ENCODE data around the gene FGR.

Gene FGR

DNA sequence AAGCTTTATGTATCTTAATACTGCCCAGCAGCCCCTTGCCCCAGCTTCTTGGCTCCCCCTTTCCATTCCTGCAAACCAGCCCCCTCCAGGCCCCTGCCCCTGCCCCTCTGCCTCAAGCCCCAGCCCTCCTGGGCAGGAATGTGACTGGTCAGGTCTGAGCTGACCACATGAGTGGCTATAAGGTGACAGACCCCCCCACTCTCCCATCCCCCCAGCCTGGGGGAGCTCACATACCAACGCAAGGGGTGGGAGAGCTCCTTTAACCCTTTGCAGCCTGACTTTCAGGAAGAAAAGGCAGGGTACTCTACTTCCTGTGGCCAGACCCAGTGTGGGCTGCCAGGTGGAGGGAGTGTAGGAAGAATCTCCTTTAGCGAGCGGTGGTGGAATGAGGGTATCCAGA, 64.2 kb downstream of the FGR start:
- no peaks in the 10 kb centered on the region for H3K27me3 ChIP-seq (ENCODE audit: insufficient read depth, poor library complexity, severe bottlenecking)
- no peak overlapping the region for H3K4me3 ChIP-seq (ENCODE audit: severe bottlenecking)
- TF ChIP-seq, protein P1, sequence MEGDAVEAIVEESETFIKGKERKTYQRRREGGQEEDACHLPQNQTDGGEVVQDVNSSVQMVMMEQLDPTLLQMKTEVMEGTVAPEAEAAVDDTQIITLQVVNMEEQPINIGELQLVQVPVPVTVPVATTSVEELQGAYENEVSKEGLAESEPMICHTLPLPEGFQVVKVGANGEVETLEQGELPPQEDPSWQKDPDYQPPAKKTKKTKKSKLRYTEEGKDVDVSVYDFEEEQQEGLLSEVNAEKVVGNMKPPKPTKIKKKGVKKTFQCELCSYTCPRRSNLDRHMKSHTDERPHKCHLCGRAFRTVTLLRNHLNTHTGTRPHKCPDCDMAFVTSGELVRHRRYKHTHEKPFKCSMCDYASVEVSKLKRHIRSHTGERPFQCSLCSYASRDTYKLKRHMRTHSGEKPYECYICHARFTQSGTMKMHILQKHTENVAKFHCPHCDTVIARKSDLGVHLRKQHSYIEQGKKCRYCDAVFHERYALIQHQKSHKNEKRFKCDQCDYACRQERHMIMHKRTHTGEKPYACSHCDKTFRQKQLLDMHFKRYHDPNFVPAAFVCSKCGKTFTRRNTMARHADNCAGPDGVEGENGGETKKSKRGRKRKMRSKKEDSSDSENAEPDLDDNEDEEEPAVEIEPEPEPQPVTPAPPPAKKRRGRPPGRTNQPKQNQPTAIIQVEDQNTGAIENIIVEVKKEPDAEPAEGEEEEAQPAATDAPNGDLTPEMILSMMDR (IDR thresholded peaks at IDR 0.05; ENCODE audit: poor library complexity, severe bottlenecking), result no peak
- peaks cover 58% of the 10 kb centered on the region for H3K4me1 ChIP-seq (ENCODE audit: insufficient read depth, poor library complexity, severe bottlenecking)
- no peak for DNase-seq (ENCODE audit: low spot score)
- peak overlapping the region; percentile 88 for H3K27ac ChIP-seq (ENCODE audit: poor library complexity, severe bottlenecking)
- H3K9me3 ChIP-seq (ENCODE audit: severe bottlenecking), result no peaks in the 10 kb centered on the region
- no peak for ATAC-seq (ENCODE audit: low read depth)
- peaks cover 7% of the 10 kb centered on the region for H3K36me3 ChIP-seq (ENCODE audit: low read depth)

DNA sequence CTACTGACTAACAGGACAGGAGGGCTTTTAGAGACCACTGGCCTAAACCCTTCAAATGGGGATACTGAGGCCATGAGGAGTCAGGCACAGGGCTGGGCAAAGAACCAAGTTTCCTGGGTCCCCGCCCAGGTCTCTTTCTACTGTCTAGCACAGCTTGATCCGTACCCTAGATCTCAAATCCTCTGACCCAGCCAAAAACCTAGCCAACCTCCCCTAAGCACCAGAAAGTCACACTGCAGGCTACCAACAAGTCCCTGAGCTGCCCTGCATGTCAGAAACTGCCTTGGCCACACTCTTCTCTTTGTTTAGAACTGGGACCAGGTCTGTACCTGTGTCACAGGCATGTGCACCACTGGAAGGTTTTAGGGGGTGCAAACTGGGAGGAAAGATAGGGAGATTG, 64.6 kb downstream of the FGR start:
- no peaks in the 10 kb centered on the region for H3K9me3 ChIP-seq (ENCODE audit: severe bottlenecking)
- no peaks in the 10 kb centered on the region for H3K27me3 ChIP-seq (ENCODE audit: insufficient read depth, poor library complexity, severe bottlenecking)
- ATAC-seq (ENCODE audit: low read depth) (no peak), DNase-seq (ENCODE audit: low spot score) (no peak)
- peaks cover 58% of the 10 kb centered on the region for H3K4me1 ChIP-seq (ENCODE audit: insufficient read depth, poor library complexity, severe bottlenecking)
- H3K36me3 ChIP-seq (ENCODE audit: low read depth), result peaks cover 10% of the 10 kb centered on the region
- TF ChIP-seq, protein P1 (IDR thresholded peaks at IDR 0.05; ENCODE audit: poor library complexity, severe bottlenecking), result no peak
- H3K4me3 ChIP-seq (ENCODE audit: severe bottlenecking), result no peak overlapping the region
- peak overlapping the region; percentile 88 for H3K27ac ChIP-seq (ENCODE audit: poor library complexity, severe bottlenecking)

DNA sequence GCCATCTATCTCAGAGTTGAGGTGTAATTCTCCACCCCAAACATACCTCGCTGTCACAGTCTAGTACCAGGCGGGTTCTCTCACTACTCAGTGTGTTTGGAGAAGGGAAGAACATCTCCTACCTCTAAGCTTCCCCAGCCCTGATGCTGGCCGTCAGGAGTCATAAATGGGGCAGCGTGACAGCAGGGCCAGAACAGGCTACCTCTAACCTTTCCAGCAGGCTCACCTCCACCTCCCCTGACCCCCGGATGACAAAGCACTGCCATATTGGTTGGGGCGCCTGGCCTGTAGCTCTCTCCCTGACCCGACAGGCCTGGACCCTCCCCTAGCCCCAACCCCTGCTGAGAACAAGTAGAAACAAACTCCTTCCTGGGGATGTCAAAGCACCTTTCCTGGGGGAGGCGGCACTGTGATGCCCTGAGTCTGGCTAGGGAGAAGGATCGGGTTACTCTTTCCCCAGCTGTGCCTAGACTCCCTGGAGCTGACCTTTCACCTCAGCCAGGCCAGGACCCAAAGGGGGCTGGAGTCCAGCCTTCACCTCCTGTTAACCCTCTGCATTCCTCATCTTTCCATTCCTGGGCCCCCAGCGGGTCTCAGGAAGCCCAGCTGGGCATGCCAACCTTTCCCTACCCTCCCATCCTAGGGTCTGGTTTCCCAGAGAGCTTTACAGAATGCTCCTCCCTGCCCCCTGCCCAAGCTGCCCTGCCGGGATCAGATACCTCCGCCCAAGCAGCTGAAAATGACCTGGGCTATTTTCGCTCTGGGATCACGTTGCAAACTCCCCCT, 65.3 kb downstream of the FGR start:
- Histone ChIP-seq H3K4me1 (ENCODE audit: insufficient read depth, poor library complexity, severe bottlenecking) (peaks cover 52% of the 10 kb centered on the region), H3K27ac (ENCODE audit: poor library complexity, severe bottlenecking) (peak overlapping the region; percentile 88), H3K36me3 (ENCODE audit: low read depth) (peaks cover 10% of the 10 kb centered on the region), H3K4me3 (ENCODE audit: severe bottlenecking) (no peak overlapping the region), H3K27me3 (ENCODE audit: insufficient read depth, poor library complexity, severe bottlenecking) (no peaks in the 10 kb centered on the region), H3K9me3 (ENCODE audit: severe bottlenecking) (no peaks in the 10 kb centered on the region)
- no peak for ATAC-seq (ENCODE audit: low read depth)
- no peak for DNase-seq (ENCODE audit: low spot score)
- TF ChIP-seq, protein P1 (IDR thresholded peaks at IDR 0.05; ENCODE audit: poor library complexity, severe bottlenecking), result no peak

DNA sequence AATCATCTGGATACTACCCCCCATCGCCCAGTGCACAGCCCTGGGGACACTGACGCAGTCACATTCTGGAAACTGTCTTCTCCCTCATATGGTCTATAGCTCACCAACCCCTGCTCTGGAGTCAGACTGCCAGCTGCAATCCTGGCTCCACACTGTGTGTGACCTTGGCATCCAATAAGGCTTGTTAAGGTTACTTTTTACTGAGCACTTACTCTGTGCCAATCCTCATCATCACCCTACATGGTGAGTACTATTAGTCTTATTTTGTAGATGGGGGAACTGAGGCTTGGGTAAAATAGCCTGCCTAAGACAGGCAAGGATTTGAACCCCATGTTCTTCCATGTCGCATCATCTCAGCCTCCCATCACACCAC, 65.9 kb downstream of the FGR start:
- Histone ChIP-seq H3K36me3 (ENCODE audit: low read depth) (peaks cover 10% of the 10 kb centered on the region), H3K27me3 (ENCODE audit: insufficient read depth, poor library complexity, severe bottlenecking) (no peaks in the 10 kb centered on the region), H3K4me3 (ENCODE audit: severe bottlenecking) (no peak overlapping the region), H3K9me3 (ENCODE audit: severe bottlenecking) (no peaks in the 10 kb centered on the region), H3K27ac (ENCODE audit: poor library complexity, severe bottlenecking) (peak overlapping the region; percentile 88), H3K4me1 (ENCODE audit: insufficient read depth, poor library complexity, severe bottlenecking) (peaks cover 46% of the 10 kb centered on the region)
- TF ChIP-seq, protein P1 (IDR thresholded peaks at IDR 0.05; ENCODE audit: poor library complexity, severe bottlenecking), result no peak
- no peak for DNase-seq (ENCODE audit: low spot score)
- peak; percentile 4; the same call in 1 of the 3 replicates for ATAC-seq (ENCODE audit: low read depth)

Measured in RWPE2 (cell line).